NCI-H1436 (cell line): Measurements from ENCODE around the gene SLC22A15.
"Not testable (repeated sequence)": the region's sequence is repeated elsewhere in the genome, so short reads cannot be mapped to it uniquely, and the experiment has no call there.

Experiments used
- DNase-seq: peaks from one replicate; lab custom pipeline; 2025; lab: John Stamatoyannopoulos, UW

Gene SLC22A15

DNA sequence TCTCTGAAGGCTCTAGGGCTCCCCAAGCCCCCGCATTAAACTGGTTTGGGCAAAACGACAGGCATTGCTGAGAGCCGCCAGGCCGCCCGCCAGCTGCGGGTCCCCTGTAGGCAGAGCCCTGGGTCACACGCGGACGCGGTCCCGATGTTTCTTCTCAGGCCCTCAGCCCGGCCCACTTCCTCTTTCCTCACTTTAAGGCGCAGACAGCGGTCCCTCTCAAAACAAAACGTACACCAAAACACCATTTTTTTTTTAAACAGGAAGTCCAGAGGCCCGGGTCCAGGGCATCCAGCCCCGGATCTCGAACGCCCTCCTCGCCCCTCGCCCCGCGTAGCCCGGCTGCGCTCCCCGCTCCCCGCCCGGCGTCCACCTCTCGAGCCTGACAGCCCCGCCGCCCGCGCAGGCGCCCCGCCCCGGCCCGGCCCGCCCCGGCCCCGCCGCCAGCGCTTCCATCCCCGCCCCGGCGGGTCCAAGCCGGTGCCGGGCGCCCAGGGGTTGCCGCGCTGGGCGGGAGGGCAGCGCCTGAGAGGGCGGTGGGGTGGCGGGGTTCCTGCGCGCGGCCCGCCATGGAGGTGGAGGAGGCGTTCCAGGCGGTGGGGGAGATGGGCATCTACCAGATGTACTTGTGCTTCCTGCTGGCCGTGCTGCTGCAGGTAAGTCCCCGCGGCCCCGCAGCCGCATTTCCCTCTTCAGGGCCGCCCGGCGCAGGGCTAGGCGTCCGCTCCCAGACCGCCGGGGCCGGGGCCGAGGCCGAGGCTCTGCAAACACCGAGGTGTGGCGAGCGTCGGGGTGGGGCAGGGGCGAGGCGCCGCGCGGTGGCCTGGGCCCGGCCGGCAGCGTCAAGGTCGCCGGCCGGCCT, at the start of gene SLC22A15:
Gene SLC22A15, plus strand, starts transcription at position 452 of the 859 bp plus-strand sequence. Its CDS starts 115 bp downstream, at position 567.
- no peak for DNase-seq

DNA sequence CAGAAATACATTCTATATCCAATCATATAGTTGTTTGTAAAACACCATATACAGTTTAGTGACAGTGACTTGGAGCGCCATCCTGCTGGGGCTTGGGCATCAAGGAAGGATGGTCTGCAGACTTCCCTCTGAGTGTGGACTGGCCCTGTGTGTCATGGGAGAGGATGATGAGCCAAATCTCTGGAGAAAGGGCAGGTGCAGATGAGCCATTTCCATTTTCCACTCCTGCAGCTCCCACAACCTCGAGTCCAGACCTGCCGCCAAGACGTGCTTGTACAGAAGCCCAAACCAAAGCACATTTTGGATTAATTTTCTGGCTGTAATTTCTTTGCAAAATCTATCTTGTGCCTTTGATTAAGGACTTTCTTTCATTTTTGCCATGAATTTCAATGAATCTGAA, 48.3 kb upstream of the SLC22A15 start:
- no peak for DNase-seq

DNA sequence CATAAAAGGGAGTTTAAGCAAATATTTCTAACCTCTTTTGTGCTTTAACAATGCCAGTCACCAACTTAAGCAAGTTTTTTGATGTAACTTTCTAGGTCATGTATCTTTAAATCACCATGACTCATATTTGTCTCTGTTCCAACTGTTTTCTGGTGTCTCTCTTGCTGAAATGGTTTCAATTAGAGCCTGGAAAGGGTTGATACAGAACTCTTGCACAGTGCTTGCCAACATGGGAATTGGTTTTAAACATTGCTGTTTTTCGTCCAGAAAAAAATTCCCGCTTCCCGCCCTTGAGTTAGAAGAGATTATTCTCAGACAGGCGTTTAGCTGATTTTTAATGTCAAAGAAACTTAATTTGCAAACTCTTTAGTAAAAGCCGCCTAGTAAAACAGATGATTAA, 46.4 kb upstream of the SLC22A15 start:
- DNase-seq, result no peak

DNA sequence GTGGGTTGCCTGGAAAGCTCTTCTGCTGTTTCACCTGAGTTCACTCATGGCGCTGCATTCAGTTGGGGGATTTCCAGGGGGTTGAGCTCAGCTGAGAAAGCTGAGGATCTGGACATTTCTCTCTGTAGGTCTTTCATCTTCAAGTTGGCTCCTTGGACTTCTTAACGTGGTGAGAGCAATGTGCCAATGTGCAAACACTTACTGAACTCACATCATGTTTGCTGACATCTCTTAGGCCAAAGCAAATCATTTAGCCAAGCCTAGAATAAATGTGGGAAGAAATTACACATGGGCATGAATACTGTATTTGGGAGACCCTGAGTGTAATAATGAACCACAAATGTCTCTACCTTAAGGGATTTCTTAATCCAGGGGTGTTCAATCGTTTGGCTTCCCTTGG, 42.7 kb upstream of the SLC22A15 start:
- DNase-seq, result no peak

DNA sequence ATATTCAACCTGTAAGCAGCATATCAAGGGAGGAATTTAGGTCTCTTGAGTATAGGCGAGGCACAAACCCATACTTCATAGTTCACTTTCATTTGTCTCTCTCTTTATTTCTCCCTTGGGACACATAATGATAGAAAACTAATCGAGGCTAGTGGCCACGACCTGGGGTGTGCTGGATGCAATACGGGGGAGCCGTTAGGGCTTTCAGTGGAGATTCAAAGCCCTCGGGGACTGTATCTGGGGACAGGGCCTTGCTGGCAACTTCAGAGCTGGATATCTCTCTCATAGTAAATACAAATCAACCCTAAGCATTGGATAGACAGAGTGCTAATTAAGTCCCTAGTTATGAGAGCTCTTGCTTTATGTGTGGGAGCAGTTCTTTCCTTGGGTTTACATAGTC, 36.9 kb upstream of the SLC22A15 start:
- DNase-seq, result no peak

DNA sequence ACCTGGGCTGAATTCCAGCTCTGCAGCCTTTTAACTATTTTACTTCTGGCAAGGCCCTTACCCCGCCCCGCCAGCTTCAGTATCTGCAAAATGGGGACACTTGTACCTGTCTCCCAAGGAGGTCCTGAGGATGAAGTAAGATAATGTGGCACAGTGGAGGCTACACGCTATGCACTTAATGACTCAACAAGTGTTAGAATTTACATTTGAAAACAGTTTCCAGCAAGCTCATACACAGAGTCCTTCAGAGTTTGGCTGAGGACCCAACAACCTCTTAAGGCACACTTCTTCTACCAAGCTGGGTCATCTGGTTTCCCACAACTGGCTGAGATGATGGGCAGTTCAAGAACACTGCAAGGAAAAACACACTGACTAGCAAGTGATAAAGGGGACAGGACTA, 30.2 kb upstream of the SLC22A15 start:
- DNase-seq, result no peak

DNA sequence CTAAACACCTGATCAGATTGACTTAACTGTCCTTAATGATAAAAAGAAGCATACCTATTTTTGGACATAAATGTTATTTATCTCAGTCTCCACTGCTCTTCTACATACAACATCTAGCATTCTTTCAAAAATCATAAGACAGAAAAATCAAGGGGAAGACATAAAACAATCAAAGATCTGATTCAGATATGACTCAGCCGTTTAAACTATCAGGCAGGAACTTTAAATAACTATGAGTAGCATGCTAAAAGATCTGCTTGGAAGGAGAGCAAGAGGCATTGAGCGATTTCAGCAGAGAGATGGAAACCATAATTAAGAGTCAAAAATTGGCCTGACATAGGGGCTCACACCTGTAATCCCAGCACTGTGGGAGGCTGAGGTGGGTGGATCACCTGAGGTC, 27.2 kb upstream of the SLC22A15 start:
- DNase-seq, result no peak

DNA sequence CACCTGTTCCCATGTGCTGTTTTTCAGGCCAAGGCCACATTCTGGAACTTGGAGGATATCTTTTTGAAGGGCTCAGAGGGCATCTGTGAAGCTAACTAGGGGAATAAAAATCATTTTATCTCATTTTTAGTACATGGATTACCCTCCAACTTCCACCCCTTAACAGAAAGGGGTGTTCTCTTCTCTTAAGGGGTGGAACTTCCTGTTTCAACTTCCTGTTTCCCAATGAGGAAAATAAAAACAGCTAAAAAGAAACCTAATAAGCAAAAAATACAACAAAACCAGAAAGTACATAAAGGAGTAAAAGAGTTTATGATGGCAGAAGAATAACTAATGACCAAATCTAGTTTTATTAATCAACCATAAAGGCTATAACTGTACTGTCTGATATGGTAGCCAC, 24.8 kb upstream of the SLC22A15 start:
- DNase-seq, result no peak

DNA sequence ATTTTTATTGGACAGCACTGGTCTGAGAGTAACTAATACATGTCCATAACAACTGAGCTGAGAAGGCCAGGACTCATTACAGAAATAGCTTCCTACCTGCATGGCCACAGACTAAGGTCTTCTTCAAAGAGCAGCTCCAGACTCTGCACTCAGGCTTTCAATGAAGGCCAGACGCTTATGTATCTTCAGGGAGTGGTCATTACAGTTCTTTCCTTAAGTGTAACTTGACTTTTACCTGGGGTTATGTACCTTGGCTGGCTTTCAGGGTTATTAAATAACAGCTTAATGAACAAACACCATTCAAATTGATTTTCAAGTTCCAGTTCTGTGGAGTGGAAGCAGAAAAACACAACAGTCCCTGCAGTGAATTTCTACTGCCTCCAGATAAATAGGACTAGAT, 23.8 kb upstream of the SLC22A15 start:
- no peak for DNase-seq

DNA sequence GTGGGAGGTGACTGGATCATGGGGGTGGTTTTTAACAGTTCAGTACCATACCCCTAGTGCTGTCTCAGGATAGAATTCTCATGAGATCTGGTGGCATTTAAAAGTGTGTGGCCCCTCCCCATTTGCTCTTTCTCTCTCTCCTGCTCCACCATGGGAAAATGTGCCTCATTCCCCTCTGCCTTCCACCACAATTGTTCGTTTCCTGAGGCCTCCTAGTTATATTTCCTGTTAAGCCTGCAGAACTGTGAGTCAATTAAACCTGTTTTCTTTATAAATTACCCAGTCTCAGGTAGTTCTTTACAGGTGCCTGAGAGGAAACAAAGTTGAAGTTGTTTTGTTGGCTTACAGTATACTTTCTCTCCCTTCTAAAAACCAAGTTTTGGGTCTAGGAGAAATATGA, 23.1 kb upstream of the SLC22A15 start:
- DNase-seq, result no peak

DNA sequence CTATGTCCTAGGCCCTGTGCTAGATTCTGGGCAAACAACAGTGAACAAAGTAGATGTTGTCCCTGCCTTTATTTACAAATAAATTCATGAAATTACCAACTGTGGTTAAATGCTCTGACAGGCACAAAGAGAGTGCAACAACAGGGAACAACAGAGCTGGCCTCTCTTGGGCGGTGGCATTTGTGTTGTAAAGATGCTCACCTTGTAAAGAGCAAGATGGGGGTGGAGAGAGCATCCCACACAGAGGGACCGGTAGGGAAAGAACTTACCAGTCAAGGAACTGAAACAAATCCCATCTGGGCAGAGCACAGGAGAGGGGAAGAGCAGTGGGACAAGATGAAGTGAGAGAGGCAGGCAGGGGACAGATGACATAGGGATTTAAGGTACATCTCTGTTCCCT, 21.6 kb upstream of the SLC22A15 start:
- no peak for DNase-seq

DNA sequence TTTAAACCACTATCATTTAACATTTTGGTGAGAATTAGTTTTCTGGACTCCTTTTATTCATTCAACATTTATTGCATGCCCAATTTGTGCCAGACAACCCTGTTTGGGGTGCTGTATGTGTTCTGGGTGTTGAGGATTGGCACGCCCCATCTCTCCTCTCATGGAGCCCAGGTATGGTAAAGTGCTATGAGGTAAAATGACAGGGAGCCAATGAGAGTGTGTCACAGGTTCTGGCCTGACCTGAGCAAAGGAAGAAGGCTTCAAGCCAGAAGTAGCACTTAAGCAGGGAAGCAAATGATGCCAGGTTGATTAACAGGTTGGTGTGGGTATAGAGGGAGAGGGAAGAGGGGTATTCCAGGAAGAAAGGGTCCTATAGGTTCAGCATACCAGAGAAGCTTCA, 21.1 kb upstream of the SLC22A15 start:
- no peak for DNase-seq

DNA sequence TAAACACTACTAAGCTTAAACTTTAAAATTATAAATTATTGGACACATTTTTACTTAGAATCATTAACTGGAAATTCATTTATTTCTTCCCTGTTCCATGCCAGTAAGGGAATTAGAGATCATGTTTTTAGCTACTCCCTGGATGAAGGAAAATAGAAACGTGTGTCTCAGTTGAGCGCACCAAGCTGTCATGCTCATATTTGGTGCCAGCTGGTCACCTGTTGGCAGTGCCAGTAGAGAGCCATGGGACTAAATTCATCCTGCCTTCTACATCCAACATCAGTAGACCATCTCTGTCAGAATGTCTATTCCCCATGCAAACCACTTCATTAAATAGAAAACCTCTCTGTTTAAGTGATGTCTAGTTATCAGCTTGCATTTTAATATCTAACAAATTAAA, 17.4 kb upstream of the SLC22A15 start:
- DNase-seq, result no peak

DNA sequence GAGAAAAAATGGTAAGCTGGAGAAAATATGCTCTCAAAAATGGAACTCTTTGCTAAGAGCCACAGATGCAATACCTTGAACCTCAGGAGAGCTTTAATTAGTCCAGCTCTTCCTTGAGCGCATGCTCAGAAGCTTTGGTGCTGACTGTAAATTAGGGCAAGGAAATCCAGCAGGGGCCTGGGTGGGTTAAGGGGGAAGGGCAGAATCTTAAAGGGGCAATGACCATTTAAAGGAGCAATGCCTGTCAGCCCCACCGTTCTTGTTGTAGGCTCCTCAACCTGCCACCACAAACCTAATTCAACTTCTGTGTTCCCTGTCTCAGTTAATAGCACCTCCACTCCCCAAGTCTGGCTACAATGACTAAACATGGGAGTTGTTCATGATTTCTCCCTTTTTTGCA, 6.8 kb upstream of the SLC22A15 start:
- no peak for DNase-seq

DNA sequence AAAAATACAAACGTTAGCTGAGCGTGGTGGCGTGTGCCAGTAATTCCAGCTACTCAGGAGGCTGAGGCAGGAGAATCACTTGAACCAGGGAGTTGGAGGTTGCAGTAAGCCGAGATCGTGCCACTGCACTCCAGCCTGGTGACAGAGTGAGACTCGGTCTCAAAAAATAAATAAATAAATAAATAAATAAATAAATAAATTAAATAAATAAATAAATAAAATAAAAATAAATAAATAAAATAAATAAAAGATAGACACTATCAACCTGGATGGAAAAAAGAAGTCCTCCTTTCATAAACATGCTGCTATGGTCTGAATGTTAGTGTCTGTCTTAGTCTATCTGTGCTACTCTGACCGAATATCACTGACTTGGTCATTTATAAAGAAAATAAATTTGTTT, 4.5 kb upstream of the SLC22A15 start:
- DNase-seq, result not testable (repeated sequence)

DNA sequence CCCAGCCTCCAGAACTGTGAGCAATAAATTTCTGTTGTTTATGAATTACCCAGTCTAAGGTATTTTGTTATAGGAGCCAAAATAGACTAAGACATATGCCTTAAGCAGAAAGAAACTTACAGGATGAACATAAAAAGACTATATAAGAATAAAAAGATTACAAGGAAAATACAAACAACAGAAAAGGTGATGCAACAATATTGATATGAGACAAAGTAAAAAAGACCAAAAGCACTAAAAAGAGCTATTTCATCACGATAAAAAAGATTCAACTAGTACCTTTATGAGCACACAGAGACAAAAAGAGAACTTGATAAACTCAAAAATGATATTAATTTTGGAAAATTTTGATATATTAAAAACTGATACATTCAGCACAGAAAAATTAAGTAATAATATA, 3.2 kb upstream of the SLC22A15 start:
- no peak for DNase-seq

DNA sequence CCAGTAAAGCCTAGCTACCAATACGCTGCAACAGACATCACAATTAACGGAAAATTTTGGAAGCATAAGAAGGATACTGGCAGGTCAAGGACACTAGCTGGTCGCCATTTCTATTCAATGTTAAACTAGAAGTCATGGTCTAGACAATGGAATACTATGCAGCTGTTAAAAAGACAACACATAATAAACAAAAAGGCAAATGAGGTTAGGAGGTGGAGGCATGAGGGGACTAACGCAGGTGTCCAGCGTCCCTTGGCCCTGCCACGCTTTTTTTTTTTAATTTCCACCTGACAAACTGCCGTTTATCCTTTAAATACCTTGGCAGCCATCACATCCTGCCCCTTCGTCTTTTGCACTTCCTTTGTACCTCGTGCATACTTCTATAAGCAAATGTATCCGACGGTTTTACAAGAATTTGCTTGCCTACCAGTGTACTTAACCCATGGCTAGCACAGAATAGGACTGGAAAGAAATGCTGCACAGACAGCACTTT, 698 bp upstream of the SLC22A15 start:
- DNase-seq, result no peak

DNA sequence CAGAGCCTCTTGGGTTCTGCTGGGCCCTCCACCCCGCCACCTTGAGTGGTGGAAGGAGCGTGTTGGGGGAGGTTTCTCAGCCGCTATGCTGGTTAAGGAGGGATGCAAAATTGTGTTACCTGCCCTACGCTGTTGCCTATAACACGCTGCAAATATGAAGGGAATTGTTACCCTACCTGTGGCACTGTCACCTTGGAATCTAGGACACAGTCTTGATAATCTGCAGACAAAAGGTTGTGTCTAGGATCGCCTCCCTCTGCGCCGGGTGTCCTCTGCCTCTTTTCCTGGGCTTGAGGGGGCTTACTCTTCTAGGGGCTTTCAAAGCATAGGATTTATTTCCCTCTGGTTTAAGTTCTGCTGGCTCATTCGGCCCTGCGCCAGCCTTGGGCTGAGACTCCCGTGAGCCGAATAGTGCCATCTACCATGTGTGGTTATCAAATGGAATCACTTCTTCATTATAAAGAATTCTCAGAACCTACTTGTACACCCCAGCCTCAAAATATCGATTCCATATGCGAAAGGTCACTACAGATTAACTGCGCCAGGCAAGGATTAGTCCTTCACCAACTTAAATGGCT, 697 bp downstream of the SLC22A15 start:
- no peak for DNase-seq

DNA sequence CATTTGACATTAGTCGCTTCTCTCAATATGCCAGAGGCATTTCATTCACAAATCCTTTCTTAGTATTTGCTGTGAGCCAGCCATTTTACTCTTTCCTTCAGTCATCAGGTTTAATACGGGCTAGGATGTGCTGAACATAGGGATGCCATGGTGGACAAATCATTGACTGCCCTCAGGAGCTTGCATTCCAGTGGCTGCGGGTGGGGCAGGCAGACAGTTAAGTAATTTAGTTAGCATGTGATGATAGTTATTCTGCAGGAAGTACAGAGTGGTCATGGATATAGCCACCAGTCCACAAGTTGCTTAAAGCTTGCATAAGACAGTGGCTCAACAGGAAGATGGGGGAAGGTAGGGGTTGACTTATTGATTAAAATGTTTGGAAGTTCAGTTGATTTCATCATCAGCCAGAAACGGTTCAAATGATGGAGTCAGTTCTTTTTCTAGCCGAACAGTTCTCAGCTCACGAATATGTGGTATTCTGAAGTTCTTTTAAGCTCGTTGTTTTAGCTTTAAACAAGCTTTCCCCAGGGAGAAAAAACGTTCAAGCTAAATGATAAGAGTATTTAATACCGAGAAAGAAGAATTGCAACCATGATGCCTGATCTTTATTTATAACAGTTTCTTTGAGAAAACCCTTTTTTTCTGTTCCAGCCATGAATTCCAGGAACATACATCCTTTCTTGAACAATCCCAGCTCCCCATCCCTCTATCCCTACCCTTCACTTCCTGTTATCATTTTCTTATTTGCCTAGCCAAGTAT, 1.4 kb downstream of the SLC22A15 start:
- no peak for DNase-seq

DNA sequence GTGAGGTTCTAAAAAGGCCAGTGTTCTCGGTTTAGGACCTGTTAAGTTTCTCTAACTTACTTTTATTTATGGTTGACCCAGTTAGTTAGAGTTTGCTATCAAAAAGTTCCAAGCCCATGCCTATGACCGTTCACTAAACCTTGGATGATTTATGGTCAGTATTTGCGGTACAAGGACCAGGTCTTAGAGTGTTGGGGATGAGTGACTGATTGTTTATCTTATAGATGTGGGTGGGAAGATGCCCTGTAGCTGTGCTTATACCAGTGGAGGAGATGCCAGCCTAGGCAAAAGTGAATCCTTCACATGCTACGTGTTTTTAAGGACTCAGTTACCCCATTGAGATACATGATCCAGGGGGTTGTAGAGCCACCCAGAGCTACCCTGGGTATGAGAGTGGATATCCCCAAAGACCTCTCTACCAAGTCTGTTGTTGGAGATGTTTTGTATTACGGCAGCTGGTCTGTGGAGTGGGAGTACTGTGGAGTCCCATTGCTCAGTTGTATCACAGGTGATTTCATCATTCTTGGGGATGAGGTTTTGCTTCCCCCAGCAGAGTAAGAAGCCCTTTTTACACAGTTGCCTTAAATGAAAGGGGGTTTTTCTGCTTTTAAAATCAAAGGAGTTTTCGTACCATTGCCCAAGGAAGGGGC, 2.1 kb downstream of the SLC22A15 start:
- no peak for DNase-seq

DNA sequence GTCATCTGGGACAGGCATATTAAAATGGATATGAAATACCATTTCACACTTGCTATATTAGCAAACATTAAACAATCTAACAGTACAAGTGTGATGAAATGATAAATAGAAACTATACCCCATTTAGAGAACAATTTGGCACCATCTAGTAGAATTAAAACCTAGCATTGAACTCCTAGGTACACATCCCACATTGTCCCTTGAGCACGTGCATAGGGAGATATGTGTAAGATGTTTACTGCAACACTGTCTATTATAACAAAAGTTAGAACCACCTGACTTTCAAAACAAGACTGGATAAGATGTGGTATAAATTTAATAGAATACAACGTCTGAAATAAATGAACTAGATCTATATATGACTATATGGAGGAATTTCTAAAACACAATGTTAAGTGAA, 3.8 kb downstream of the SLC22A15 start:
- no peak for DNase-seq
